Caco-2 (cell line): Measurements from ENCODE around the gene PICK1. TPM values are rescaled to one million over a fixed set of nuclear protein-coding genes. Genes with fewer than 3 reads are reported as not detected.

Experiments used
- BruUV-seq: library from RNA; stranded (reverse); fragments of 400-500 nt; replicated peaks from 2 replicates; lab custom pipeline; 2021; lab: Mats Ljungman, UMichigan
- CTCF ChIA-PET: fragments of 300-600 bp; sonication (Branson Sonifier 250); formaldehyde crosslinking; loops from one replicate; lab custom pipeline; 2022; ENCODE audit warnings: antibody characterized with exemption; lab: Charles Lee
- POLR2A ChIA-PET: fragments of 300-600 bp; sonication (Branson Sonifier 250); formaldehyde crosslinking; loops from one replicate; lab custom pipeline; 2022; ENCODE audit warnings: antibody characterized with exemption; lab: Charles Lee
- DNase-seq, 2 experiments: peaks; one replicate each; pipeline versions ENCODE4 v3.0.0 to v3.0.0-alpha.2; 2020 to 2022
- H3K27me3 ChIP-seq: replicated peaks from 2 replicates; pipeline ENCODE4 v1.6.0; 2011; ENCODE audit warnings: low read length; ENCODE audit not compliant: control insufficient read depth, insufficient read depth
- H3K36me3 ChIP-seq: 2 replicates; pipeline ENCODE4 v1.5.1; 2011; ENCODE audit warnings: low read length; ENCODE audit not compliant: control insufficient read depth, insufficient read depth
- H3K4me1 ChIP-seq: fragments of 250-450 bp; sonication (Bioruptor Pico); 2 replicates; pipeline ENCODE4 v1.5.1; 2020; ENCODE audit warnings: mild to moderate bottlenecking
- H3K4me3 ChIP-seq: 2 replicates; pipeline ENCODE4 v1.5.1; 2011; ENCODE audit warnings: low read depth, mild to moderate bottlenecking, control low read depth, low read length
- H3K9me3 ChIP-seq: fragments of 250-450 bp; sonication (Bioruptor Pico); 2 replicates; pipeline ENCODE4 v1.5.1; 2020; ENCODE audit warnings: mild to moderate bottlenecking, moderate library complexity
- H3K27ac Mint-ChIP-seq: one replicate; pipeline ENCODE4 v1.8.0; 2022; ENCODE audit warnings: mixed read lengths; ENCODE audit not compliant: unreplicated experiment
- H3K27me3 Mint-ChIP-seq: one replicate; pipeline ENCODE4 v1.8.0; 2022; ENCODE audit warnings: mixed read lengths; ENCODE audit not compliant: insufficient read depth, unreplicated experiment
- H3K36me3 Mint-ChIP-seq: one replicate; pipeline ENCODE4 v1.8.0; 2022; ENCODE audit warnings: mild to moderate bottlenecking, mixed read lengths; ENCODE audit not compliant: insufficient read depth, unreplicated experiment
- H3K4me1 Mint-ChIP-seq: one replicate; pipeline ENCODE4 v1.8.0; 2022; ENCODE audit warnings: low read depth, mixed read lengths; ENCODE audit not compliant: unreplicated experiment
- H3K4me3 Mint-ChIP-seq: one replicate; pipeline ENCODE4 v1.8.0; 2022; ENCODE audit warnings: mild to moderate bottlenecking, moderate library complexity, mixed read lengths; ENCODE audit not compliant: unreplicated experiment
- H3K9me3 Mint-ChIP-seq: one replicate; pipeline ENCODE4 v1.8.0; 2022; ENCODE audit warnings: mixed read lengths; ENCODE audit not compliant: unreplicated experiment
- CTCF ChIP-seq, 2 experiments: fragments of 200-600 bp in 1 of 2; IDR thresholded peaks; 1 replicate in 1 of 2; 2 replicates in 1 of 2; pipeline versions ENCODE4 v1.5.1 to v1.8.0; 2011 to 2022; ENCODE audit warnings: antibody characterized with exemption in 1 of 2, control low read depth in 1 of 2, inconsistent platforms in 1 of 2, low read depth in 1 of 2, low read length in 1 of 2, mild to moderate bottlenecking in 1 of 2, moderate library complexity in 1 of 2; ENCODE audit not compliant: insufficient read depth in 1 of 2, severe bottlenecking in 1 of 2, unreplicated experiment in 1 of 2
- intact Hi-C: fragments of 100-400 bp; cut with micrococcal nuclease; formaldehyde crosslinking; loops from one replicate; pipeline ENCODE4 v1.10.0; 2022; ENCODE audit not compliant: unreplicated experiment
- total RNA-seq: library from RNA; stranded (reverse); gene quantifications from 2 replicates; pipeline ENCODE4 v1.2.3, GENCODE V29; 2022

The PICK1 gene
- total RNA-seq, 1 experiment from 2014 or later, result 41.1 TPM

GRCh38 chr22:38038426-38038825, 18.8 kb upstream of the PICK1 start:
- CTCF ChIA-PET, result interaction anchor here (1.6 kb wide), 1 partner anchor 14 kb away, joined by 4 read pairs; no protein-coding TSS in a partner anchor
- Histone ChIP-seq H3K4me1 (no peaks in the 10 kb centered on the region), H3K27me3 (no peaks in the 10 kb centered on the region), H3K9me3 (no peaks in the 10 kb centered on the region), H3K36me3 (no peaks in the 10 kb centered on the region), H3K4me3 (no peak overlapping the region)
- H3K9me3 Mint-ChIP-seq, result no peaks in the 10 kb centered on the region
- no peak overlapping the region for H3K27ac Mint-ChIP-seq
- intact Hi-C loops, result no loop called here
- H3K36me3 Mint-ChIP-seq, result no peaks in the 10 kb centered on the region
- peaks cover 7% of the 10 kb centered on the region for H3K4me1 Mint-ChIP-seq
- POLR2A ChIA-PET, result no interaction called here
- no peaks in the 10 kb centered on the region for H3K27me3 Mint-ChIP-seq
- no peak for TF ChIP-seq CTCF (IDR thresholded peaks at IDR 0.05; ENCODE audit: insufficient read depth in 1 of 2, low read depth in 1 of 2, low read length in 1 of 2, severe bottlenecking in 1 of 2, unreplicated experiment in 1 of 2)
- no peak for DNase-seq
- H3K4me3 Mint-ChIP-seq, result no peak overlapping the region
- BruUV-seq, result no TSS peak

GRCh38 chr22:38038890-38039812, 18.1 kb upstream of the PICK1 start:
- Histone ChIP-seq H3K36me3 (no peaks in the 10 kb centered on the region), H3K9me3 (no peaks in the 10 kb centered on the region), H3K4me3 (no peak overlapping the region), H3K27me3 (no peaks in the 10 kb centered on the region), H3K4me1 (no peaks in the 10 kb centered on the region)
- Mint-ChIP-seq H3K27ac (no peak overlapping the region), H3K27me3 (no peaks in the 10 kb centered on the region), H3K9me3 (no peaks in the 10 kb centered on the region), H3K36me3 (no peaks in the 10 kb centered on the region), H3K4me3 (no peak overlapping the region), H3K4me1 (peaks cover 2% of the 10 kb centered on the region)
- CTCF ChIA-PET, result no interaction called here
- no peak for DNase-seq
- BruUV-seq, result no TSS peak
- POLR2A ChIA-PET, result no interaction called here
- TF ChIP-seq CTCF (IDR thresholded peaks at IDR 0.05; ENCODE audit: insufficient read depth in 1 of 2, low read depth in 1 of 2, low read length in 1 of 2, severe bottlenecking in 1 of 2, unreplicated experiment in 1 of 2), result no peak
- intact Hi-C loops, result no loop called here

DNA sequence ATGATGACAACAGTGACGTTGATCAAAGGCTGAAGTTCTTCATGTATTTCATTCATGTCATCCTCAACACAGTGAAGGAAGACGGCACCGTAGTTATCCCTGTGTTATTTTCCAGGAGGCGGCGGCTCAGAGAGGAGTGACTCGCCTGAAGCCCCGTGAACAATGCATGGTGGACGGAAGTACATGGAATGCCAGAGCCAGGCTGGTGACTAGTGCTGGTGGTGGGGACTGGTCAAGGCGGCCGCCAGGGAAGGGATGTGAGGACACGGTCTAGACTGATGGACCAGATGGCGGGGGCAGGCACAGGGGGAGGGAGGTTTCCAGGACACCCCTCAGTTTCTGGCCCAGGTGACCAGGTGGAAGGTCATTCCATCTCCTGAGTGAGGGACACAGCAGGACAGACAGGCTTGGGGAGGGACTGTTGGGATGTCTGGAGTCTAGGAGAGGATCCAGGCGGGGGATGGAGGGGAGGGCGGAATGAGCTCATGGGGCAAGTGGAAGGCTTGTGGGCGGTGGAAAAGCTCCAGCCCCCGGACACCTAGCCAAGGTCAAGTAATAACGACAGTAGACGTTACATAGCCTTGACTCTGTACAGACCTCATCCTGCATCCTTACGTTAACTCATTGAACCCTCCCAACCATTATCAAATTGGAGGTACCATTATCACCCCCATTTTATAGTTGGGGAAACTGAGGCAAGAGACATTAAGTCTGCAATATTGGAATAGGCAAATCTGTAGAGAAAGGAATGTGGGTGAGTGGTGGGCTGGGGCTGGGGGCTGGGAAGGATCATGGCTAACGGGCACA, 16.0 kb upstream of the PICK1 start:
- H3K27me3 Mint-ChIP-seq, result no peaks in the 10 kb centered on the region
- no peaks in the 10 kb centered on the region for H3K36me3 Mint-ChIP-seq
- ChIA-PET POLR2A (no interaction called here), CTCF (interaction anchor here (1.0 kb wide), 1 partner anchor 11 kb away, joined by 5 read pairs; no protein-coding TSS in a partner anchor)
- no peak overlapping the region for H3K4me3 Mint-ChIP-seq
- Histone ChIP-seq H3K4me3 (no peak overlapping the region), H3K27me3 (no peaks in the 10 kb centered on the region), H3K36me3 (no peaks in the 10 kb centered on the region), H3K4me1 (no peaks in the 10 kb centered on the region), H3K9me3 (no peaks in the 10 kb centered on the region)
- H3K27ac Mint-ChIP-seq, result peak overlapping the region; percentile 52
- TF ChIP-seq CTCF (IDR thresholded peaks at IDR 0.05; ENCODE audit: insufficient read depth in 1 of 2, low read depth in 1 of 2, low read length in 1 of 2, severe bottlenecking in 1 of 2, unreplicated experiment in 1 of 2), result no peak
- no peak for DNase-seq
- intact Hi-C loops, result no loop called here
- no peaks in the 10 kb centered on the region for H3K4me1 Mint-ChIP-seq
- no TSS peak for BruUV-seq
- no peaks in the 10 kb centered on the region for H3K9me3 Mint-ChIP-seq
